GM19043 (cell line): Measurements from ENCODE around the gene DIAPH3.

ENCODE experiments used
- ATAC-seq: cut with Tn5 transposase; IDR thresholded peaks from one replicate; pipeline ENCODE4 v1.9.1; 2021; ENCODE audit warnings: low read depth; ENCODE audit not compliant: unreplicated experiment

The DIAPH3 gene

DNA sequence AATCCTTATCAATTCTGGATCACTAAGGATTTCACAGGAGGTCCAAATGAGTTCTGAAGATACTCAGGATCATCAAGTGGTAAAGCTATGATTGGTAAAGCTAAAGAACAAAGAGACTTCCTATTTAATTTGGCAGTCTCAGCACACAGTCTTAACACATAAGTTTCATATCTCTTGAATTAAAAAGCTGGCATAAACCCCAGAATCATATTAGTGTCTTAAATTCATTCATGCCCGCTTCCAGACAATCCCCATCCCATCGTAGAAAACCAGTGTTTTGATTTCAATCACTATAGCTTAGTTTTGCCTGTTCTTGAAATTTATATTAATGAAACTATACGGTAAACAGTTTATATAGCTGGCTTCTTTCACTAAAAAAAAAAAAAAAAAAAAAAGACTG lies 278.7 kb downstream of the DIAPH3 start:
- no peak for ATAC-seq

DNA sequence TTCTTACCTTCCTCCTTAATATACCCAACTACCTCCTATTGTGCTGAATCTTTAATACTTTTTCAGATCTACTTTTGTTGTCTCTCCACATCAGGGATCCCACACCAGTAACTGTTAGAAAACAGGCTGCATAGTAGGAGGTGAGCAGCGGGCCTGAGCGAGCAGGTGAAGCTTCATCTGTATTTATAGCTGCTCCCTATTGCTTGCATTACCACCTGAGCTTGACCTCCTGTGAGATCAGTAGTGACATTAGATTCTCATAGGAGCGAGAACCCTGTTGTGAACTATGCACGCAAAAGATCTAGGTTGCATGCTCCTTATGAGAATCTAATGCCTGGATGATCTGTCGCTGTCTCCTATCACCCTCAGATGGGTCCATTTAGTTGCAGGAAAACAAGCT lies 279.8 kb downstream of the DIAPH3 start:
- no peak for ATAC-seq

- no peak for ATAC-seq
Measured at GRCh38 chr13:59880468-59880867, 283.3 kb downstream of the DIAPH3 start.

DNA sequence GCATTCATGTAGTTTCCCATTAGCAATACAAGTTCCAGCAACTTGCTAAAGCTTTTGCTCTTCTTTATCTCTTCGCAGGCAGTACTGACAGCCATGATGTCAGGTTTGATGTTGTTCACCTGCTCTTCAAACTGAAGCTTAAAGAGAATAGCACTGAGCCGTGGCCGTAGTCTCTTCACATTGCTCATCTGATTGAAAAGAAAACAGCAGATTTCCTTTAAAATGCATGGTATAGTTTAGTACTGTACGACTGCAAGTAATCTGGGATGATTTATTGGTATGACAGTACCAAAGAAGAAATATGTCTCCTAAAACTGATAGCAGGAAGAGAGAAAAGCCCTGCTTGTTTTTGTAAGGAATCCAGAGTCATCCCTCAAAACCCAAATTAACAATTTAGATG lies 284.4 kb downstream of the DIAPH3 start:
- no peak for ATAC-seq

DNA sequence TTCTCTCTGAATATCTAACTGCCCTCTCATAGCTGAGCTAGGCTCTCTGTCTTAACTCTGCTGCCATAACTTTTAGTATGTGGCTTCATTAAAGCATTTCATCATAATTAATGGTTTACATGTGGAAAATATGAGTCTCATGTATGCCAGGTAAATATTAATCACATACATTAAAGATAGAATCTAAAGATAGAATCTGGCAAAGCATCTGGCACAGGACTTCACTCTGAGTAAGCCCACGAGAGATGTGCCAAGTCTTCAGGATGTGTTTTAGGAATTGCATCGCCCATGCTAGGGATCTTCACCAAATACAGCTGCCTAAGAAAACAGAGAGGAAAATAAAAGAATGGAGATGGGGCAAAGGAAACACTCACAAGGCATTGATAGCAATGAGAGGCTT lies 285.8 kb downstream of the DIAPH3 start:
- no peak for ATAC-seq

GRCh38 chr13:59874973-59875372 lies 288.8 kb downstream of the DIAPH3 start:
- no peak for ATAC-seq

- no peak for ATAC-seq
Measured at GRCh38 chr13:59873856-59874255, 289.9 kb downstream of the DIAPH3 start.

DNA sequence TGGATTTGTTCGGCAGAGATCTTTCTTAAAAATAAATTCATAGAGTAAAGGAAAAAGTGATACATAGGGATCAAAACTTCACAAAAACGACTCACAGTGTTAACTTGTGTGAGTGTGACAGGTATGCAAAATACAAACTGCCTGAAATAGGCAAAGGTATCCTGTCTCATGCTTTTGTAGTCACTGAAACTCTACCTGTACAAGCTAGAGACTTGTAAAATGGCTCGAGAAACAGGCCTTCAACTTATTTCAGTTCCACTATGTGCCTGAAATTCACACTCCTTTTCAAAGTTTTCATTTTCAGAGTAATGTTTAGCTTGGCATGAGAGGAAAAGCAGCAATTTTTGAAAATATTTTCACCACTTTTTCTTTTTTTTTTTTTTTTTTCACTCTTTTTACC lies 290.4 kb downstream of the DIAPH3 start:
- no peak for ATAC-seq

DNA sequence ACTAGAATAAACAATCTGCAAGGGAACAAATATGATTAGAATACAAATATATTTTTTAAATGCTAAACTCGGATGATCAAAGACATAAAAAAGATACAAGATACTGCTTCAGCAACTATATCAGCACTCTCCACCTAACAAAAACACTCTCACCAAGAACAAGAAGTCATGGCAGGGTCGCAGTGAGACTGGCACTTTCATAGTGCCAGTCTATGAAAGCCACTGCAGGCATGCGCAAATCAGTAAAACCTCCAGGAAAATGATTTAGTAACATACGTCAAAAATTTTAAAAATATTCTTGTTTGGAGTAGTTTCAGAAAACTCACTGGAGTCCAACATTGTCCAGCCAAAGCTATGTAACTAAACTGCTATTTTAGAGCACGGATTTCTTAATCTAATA lies 295.9 kb downstream of the DIAPH3 start:
- ATAC-seq = no peak

DNA sequence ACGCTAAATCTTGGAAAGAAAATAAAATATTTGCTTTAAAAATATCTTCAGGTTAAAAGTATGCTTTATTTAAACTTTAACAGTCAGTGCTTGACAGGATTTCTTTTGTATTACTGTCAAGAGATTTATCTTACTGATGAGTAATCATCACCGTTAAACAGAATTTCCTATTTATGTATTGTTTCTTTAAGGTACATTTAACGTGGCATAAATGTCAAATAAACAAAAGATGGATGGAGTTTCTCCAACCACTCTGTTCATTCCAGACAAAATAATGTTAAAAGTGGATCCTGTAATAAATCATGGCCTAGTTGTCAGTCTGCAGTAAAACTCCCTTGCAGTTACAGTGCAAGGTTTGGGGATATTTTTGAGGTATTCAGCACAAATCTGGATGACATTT lies 298.3 kb downstream of the DIAPH3 start:
- no peak for ATAC-seq

- no peak for ATAC-seq
Measured at GRCh38 chr13:59863621-59864020, 300.1 kb downstream of the DIAPH3 start.

GRCh38 chr13:59861676-59862075 lies 302.1 kb downstream of the DIAPH3 start:
- no peak for ATAC-seq

GRCh38 chr13:59856281-59856810 lies 307.4 kb downstream of the DIAPH3 start:
- ATAC-seq = no peak

DNA sequence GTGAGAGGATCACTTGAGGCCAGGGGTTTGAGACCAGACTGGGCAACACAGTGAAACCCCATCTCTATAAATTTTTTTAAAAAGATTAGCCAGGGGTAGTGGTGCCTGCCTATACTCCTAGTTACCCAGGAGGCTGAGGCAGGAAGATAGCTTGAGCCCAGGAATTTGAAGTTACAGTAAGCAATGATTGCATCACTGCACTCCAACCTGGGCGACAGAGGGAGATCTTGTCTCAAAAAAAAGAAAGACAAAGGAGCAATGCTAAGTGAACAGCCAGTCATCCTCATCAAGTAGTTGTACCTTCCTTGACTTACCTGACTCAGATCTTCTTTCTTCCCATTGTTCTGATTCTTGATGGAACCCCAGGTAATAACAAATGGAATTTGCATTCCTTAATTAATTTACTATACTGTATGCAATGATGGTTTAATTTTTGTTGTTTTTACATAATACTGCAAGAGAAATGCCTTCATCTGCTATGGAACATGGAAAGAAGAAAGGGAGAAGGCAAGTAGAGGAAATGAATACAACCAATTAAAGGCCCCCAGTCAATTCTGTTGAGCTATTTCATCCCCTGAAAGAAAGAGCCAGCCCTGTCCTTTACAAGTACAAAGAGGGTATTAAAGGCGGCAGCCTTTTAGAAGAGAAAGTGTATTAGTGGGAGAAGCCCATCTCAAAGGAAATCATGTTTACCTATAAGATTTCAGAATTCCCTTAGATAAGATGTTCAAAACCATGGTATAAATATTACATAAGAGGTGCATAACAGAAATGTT lies 316.7 kb downstream of the DIAPH3 start:
- ATAC-seq = no peak

DNA sequence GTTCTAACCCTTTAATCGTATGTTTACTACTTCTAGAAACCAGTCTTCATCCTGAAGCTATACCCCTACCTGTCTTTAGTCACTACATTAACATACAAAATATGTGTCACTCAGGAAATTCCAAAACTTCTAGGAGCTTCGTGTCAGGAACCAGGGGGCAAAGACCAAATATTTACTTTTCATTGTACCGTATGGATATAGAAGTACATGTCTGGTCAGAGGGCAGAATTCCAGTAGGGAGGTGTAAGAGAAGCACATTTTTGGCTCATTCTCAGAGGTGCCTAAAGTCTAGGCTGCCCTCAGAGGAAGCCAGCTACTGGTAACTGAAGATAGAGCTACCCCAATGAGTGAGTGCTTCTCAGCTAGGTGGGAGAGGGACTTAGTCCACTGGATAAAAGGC lies 320.7 kb downstream of the DIAPH3 start:
- no peak for ATAC-seq

DNA sequence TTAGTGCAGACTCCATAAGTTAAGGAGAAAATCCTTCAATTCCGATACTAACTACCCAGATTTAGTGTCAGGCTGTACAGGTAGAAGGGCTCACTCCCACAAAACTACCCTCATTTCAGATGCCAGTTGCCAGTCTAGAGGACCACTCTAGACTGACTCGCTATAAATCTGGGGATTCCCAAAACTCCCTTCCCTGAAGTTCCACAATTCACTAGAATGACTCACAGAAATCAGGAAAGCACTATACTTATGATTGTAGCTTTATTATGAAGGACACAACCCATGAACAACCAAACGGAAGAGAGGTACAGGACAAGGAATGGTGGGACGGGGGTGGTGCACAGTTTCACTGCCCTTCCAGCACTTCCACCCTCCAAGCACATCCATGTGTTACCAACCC lies 321.2 kb downstream of the DIAPH3 start:
- no peak for ATAC-seq

- no peak for ATAC-seq
Measured at GRCh38 chr13:59839186-59839585, 324.5 kb downstream of the DIAPH3 start.

GRCh38 chr13:59837101-59837500 lies 326.6 kb downstream of the DIAPH3 start:
- no peak for ATAC-seq

- no peak for ATAC-seq
Measured at GRCh38 chr13:59835569-59835968, 328.2 kb downstream of the DIAPH3 start.

- no peak for ATAC-seq
Measured at GRCh38 chr13:59834801-59835200, 328.9 kb downstream of the DIAPH3 start.

DNA sequence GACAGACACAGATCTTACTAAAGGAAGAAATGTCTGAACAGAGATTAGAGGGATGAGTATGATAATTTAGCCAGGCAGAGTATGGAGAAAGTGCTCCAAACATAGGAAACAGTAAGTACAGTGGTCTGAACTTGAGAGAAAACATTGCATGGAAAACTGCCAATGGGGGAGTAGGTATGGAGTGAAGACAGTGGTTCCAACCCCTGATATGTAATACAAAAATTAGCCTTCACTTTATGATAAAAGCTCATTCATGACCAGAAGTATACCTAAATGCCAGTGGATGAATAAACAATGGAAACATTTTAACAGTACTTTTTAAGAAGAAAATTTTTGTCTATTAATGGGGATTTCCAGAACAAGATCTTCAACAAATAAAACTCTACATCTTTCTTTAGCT lies 334.0 kb downstream of the DIAPH3 start:
- ATAC-seq = no peak

DNA sequence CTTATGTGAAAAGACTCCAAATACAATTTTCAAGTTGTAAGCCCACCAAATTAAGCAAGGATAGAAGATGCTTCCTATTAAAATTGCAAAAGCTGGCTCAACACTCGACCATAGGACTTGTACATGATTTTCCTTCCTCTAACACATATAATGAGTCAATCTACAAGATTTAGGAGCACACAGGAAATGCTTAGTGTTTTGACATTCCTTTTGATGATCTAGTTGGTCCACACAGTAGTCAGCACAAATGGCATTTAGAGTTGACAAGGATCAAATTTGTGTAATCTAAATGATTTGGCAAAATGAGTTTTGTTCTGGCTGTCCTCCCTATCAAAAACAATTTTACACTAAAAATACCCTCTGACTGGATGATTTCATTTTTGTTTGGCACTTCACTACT lies 340.2 kb downstream of the DIAPH3 start:
- ATAC-seq = no peak

GRCh38 chr13:59809564-59809963 lies 354.2 kb downstream of the DIAPH3 start:
- ATAC-seq = no peak
